HUES6 (cell line): ENCODE measurements around the gene HAP1.

Experiments used
- H3K27ac ChIP-seq: 2 replicates; pipeline ENCODE4 v1.7.0; 2013; ENCODE audit warnings: low read depth, mild to moderate bottlenecking, low read length, inconsistent platforms
- H3K27me3 ChIP-seq: 2 replicates; pipeline ENCODE4 v1.6.1; 2013; ENCODE audit warnings: low read length; ENCODE audit not compliant: control insufficient read depth, insufficient read depth
- H3K36me3 ChIP-seq: 2 replicates; pipeline ENCODE4 v1.6.1; 2013; ENCODE audit warnings: low read length; ENCODE audit not compliant: control insufficient read depth, insufficient read depth
- H3K4me1 ChIP-seq: 2 replicates; pipeline ENCODE4 v1.6.1; 2013; ENCODE audit warnings: low read length; ENCODE audit not compliant: control insufficient read depth, insufficient read depth
- H3K4me3 ChIP-seq: 2 replicates; pipeline ENCODE4 v1.5.1; 2013; ENCODE audit warnings: low read depth, low read length
- H3K9ac ChIP-seq: one replicate; pipeline ENCODE4 v1.6.1; 2013; ENCODE audit warnings: mild to moderate bottlenecking, low read length
- H3K9me3 ChIP-seq: 2 replicates; pipeline ENCODE4 v1.6.1; 2013; ENCODE audit warnings: low read depth, low read length; ENCODE audit not compliant: control insufficient read depth, insufficient read depth

HAP1 gene

DNA sequence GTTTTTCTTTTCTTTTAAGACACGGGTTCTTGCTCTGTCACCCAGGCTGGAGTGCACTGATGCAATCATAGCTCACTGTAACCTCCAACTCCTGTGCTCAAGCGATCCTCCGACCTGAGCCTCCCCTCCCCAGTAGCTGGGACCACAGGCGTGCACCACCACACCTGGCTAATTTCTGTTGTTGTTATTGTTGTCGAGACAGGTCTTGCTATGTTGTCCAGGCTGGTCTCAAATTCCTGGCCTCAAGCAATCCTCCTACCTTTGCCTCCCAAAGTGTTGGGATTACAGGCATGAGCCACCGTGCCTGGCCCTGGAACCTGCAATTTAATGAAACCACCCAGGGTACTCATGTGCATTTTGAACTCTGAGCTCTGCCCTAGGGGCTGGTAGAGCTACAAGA, 27.9 kb upstream of the HAP1 start:
- Histone ChIP-seq H3K9ac (no peak overlapping the region), H3K27me3 (no peaks in the 10 kb centered on the region), H3K27ac (no peak overlapping the region), H3K4me1 (no peaks in the 10 kb centered on the region), H3K9me3 (no peaks in the 10 kb centered on the region), H3K4me3 (no peak overlapping the region), H3K36me3 (peaks cover 78% of the 10 kb centered on the region)

DNA sequence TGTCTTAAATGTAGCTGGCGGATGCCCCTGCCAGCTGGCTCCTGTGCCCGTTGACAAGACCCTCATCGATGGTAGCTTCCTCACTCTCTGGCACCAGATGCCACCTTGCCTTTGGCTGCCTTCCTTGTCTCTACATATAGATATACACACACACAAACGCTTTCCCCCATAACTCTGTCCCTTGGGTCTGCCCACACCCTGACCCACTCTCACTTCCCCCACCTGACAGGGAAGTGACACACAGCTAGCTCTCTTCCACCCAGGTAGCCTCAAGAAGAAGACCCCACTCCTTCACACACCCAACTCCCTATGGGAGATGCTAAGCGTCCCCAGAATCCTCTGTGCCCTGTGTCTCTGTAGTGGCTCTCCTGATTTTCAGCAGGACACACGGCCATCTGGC, 26.4 kb upstream of the HAP1 start:
- Histone ChIP-seq H3K27me3 (no peaks in the 10 kb centered on the region), H3K4me3 (no peak overlapping the region), H3K27ac (no peak overlapping the region), H3K9ac (no peak overlapping the region), H3K36me3 (peaks cover 77% of the 10 kb centered on the region), H3K4me1 (no peaks in the 10 kb centered on the region), H3K9me3 (no peaks in the 10 kb centered on the region)

DNA sequence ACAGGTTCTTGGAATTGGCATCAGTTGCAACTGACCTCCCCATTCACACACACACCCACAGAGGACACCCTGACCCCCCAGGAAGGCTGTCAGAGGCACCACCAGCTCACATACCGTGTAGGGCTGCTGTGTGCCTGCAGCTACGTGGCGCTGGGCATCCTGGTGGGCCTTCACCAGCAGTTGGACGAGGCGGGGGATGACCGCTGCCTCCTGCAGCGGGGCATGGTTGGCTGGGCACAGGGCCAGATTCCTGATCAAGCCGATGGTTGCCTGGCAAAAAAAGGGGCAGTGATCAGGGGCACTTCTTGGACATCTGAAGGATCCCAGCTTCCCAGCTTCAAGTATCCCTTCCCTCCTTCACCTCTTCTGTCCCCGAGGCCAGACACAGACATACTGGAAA, 24.2 kb upstream of the HAP1 start:
- Histone ChIP-seq H3K9ac (no peak overlapping the region), H3K36me3 (peaks cover 77% of the 10 kb centered on the region), H3K27me3 (no peaks in the 10 kb centered on the region), H3K9me3 (no peaks in the 10 kb centered on the region), H3K27ac (no peak overlapping the region), H3K4me3 (no peak overlapping the region), H3K4me1 (no peaks in the 10 kb centered on the region)

DNA sequence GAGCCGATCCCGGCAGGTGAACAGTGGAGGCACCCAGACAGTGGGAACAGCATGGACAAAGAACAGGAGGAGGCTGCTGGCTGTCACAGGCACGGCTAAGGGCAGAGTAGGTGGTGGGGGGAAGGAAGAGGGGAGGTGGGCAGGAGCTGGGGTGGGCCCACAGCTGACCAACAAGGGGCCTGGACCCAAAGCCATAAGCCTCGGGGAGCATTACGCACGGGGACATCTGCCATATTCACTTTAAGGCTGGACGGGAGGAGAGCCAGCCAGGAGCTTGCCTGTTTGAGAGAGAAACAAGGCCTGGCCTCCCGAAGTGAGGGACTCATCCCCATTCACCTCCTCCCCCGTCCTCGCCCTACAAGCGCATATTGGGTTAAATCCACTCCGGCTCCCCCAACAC, 19.6 kb upstream of the HAP1 start:
- Histone ChIP-seq H3K36me3 (peaks cover 42% of the 10 kb centered on the region), H3K27ac (no peak overlapping the region), H3K4me1 (no peaks in the 10 kb centered on the region), H3K9me3 (no peaks in the 10 kb centered on the region), H3K4me3 (no peak overlapping the region), H3K9ac (no peak overlapping the region), H3K27me3 (no peaks in the 10 kb centered on the region)

DNA sequence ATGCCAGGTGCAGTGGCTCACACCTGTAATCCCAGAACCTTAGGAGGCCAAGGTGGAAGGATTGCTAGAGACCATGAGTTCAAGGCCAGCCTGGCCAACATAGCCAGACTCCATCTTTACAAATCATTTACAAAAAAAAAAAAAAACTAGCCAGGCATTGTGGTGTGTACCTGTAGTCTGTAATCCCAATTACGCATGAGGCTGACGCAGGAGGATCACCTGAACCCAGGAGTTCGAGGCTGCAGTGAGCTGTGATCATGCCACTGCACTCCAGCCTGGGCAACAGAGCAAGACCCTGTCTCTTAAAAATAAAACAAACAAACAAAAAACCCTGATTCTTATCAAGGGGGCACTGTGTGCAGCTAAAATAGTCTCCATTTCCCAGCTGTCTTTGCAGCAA, 16.8 kb upstream of the HAP1 start:
- Histone ChIP-seq H3K36me3 (peaks cover 21% of the 10 kb centered on the region), H3K9ac (no peak overlapping the region), H3K4me3 (no peak overlapping the region), H3K27ac (no peak overlapping the region), H3K9me3 (no peaks in the 10 kb centered on the region), H3K4me1 (no peaks in the 10 kb centered on the region), H3K27me3 (no peaks in the 10 kb centered on the region)

DNA sequence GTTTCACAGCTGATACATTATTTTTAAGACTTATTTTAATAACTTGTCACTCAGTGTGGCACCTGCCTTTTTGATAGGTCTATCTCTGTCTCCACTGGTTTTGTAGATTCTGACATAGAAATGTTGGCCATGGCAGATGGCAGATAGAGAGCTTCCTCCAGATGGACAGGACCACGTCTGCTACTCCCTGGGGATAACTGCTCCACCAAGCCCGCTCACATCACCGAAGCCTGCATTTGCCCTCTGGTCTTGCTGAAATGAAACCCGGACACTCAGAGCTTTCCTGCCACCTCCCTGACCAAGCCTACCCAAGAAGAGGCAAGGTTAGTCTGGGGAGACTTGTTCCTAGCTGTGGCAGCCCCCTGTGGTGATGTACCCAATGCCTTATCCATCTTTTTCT, 16.4 kb upstream of the HAP1 start:
- H3K9ac ChIP-seq = no peak overlapping the region
- H3K9me3 ChIP-seq = no peaks in the 10 kb centered on the region
- H3K4me3 ChIP-seq = no peak overlapping the region
- H3K4me1 ChIP-seq = no peaks in the 10 kb centered on the region
- H3K27me3 ChIP-seq = no peaks in the 10 kb centered on the region
- H3K27ac ChIP-seq = no peak overlapping the region
- H3K36me3 ChIP-seq = peaks cover 17% of the 10 kb centered on the region

DNA sequence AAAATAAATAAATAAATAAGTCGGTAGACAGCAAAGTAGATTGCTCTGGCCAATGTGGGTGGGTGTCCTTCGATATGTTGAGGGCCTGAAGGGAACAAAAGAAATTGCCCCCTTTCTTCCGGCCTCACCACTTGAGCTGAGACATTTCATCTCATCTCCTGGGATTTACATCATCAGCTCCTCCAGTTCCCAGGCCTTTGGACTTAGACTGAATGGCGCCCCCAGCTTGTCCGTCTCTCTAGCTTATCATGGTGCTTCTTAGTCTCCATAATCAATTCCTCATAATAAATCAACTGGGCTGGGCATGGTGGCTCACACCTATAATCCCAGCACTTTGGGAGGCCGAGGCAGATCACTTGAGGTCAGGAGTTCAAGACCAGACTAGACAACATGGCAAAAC, 13.8 kb upstream of the HAP1 start:
- no peaks in the 10 kb centered on the region for H3K27me3 ChIP-seq
- no peak overlapping the region for H3K27ac ChIP-seq
- no peak overlapping the region for H3K9ac ChIP-seq
- H3K9me3 ChIP-seq = no peaks in the 10 kb centered on the region
- H3K36me3 ChIP-seq = no peaks in the 10 kb centered on the region
- no peak overlapping the region for H3K4me3 ChIP-seq
- H3K4me1 ChIP-seq = no peaks in the 10 kb centered on the region

DNA sequence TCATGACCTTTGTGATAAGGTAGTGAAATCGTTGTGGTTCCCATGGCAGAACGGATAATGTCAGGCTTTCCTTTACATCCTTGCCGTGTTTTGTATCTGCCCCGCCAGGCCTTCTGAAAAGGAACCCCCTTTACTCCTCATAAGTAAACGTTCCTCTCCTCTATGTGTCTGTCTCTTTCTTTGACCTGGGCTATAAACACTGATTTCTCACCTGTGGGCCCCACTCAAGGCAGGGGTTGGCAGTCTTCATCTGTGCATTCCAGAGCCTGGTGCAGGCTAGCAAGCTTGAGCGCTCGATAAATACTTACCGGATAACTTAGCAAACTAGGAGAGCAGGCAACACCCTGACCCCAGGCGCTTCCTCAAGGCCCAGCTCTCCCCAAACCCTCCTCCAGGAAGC, 7.3 kb upstream of the HAP1 start:
- Histone ChIP-seq H3K27ac (no peak overlapping the region), H3K36me3 (no peaks in the 10 kb centered on the region), H3K9ac (no peak overlapping the region), H3K27me3 (peaks cover 12% of the 10 kb centered on the region), H3K4me1 (peaks cover 13% of the 10 kb centered on the region), H3K4me3 (no peak overlapping the region), H3K9me3 (no peaks in the 10 kb centered on the region)

DNA sequence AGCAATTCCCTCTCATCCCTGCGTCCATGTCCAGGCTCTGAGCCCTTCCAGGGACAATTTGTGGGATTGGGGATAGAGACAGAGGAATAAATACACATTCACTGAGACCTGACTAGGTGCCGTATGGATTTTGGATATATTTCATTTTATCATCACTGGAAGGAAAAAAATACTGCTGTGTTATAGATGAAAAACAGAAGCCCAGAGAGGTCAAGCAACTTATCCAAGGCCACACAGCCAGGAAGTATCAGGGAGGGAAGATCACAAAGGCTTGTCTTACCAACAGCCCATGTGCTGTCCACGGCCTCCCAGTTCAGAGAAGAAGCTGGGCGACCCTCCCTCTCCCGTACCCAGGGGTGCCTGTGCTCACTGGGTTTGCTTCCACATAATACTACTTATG, 6.1 kb upstream of the HAP1 start:
- Histone ChIP-seq H3K4me3 (no peak overlapping the region), H3K9me3 (no peaks in the 10 kb centered on the region), H3K27me3 (peaks cover 24% of the 10 kb centered on the region), H3K4me1 (peaks cover 13% of the 10 kb centered on the region), H3K27ac (no peak overlapping the region), H3K9ac (no peak overlapping the region), H3K36me3 (no peaks in the 10 kb centered on the region)

DNA sequence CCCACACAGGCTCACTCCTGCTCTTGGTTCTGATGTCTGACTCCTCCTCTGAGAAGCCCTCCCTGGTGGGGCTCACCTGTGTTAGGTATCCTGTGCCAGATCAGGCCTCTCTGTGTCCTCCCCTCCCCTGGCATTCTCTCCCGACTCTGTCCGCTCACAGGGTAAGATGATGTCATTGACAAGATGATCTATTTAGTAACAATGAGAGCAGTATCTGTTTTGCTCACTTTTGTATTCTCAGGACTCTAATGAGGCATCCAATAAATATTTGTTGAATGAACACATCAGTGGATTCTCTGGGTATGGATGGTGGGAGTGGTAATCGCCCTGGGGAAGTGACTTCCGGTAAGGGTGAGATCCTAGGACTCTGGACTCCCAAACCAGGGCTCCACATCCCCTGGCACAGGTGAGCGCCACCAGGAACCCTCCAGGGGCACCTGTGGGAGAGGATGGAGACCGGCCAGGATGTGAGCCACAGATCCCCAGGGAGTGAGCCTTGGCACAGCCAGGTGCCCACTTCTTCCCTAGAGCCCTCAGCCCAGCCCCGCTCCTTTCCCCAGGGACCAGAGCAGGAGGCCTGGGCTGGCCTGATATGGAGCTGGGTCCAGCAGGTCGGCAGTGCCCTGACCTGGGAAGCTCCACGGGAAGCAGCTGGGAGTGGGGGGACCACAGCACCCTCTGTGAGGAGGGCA, 5.4 kb upstream of the HAP1 start:
- no peaks in the 10 kb centered on the region for H3K9me3 ChIP-seq
- H3K27me3 ChIP-seq = peaks cover 31% of the 10 kb centered on the region
- no peak overlapping the region for H3K9ac ChIP-seq
- H3K27ac ChIP-seq = no peak overlapping the region
- peaks cover 13% of the 10 kb centered on the region for H3K4me1 ChIP-seq
- H3K4me3 ChIP-seq = no peak overlapping the region
- H3K36me3 ChIP-seq = no peaks in the 10 kb centered on the region

DNA sequence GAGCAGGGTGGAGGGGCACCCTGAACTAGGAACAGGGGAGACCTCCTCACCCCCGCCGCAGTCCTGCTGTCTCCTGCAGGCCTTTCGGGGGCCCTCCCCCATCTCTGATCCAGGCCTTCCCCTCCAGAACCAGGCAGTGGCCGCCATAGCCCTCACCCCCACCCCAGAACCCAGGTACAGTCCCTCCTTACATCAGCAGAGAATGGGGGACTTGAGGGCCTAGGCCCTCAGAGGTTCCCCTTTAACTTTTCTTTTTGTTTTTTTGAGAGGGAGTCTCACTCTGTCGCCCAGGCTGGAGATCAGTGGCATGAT, 4.3 kb upstream of the HAP1 start:
- H3K27me3 ChIP-seq = peaks cover 41% of the 10 kb centered on the region
- H3K4me3 ChIP-seq = no peak overlapping the region
- no peaks in the 10 kb centered on the region for H3K9me3 ChIP-seq
- no peak overlapping the region for H3K9ac ChIP-seq
- H3K4me1 ChIP-seq = peaks cover 13% of the 10 kb centered on the region
- no peak overlapping the region for H3K27ac ChIP-seq
- H3K36me3 ChIP-seq = no peaks in the 10 kb centered on the region
